Astrocyte of the spinal cord (primary cell): ENCODE data around the gene IL20RA.
"Not testable (repeated sequence)": the region's sequence is repeated elsewhere in the genome, so short reads cannot be mapped to it uniquely, and the experiment has no call there.

Experiments
- DNase-seq: peaks from one replicate; pipeline ENCODE4 v3.0.0; 2011; ENCODE audit warnings: low read depth, low spot score
- H3K4me3 ChIP-seq: 2 replicates; pipeline ENCODE4 v1.5.1; 2011; ENCODE audit warnings: low read depth, mild to moderate bottlenecking, low read length, moderate library complexity
- in situ Hi-C: cut with HindIII; loops from 2 replicates; pipeline ENCODE4 v1.10.0; 2017; ENCODE audit warnings: low sequenced_read_pairs
- TF ChIP-seq, protein P1 (sequence below): IDR thresholded peaks from 2 replicates; pipeline ENCODE4 v1.5.1; 2012; ENCODE audit warnings: low read depth, mild to moderate bottlenecking, low read length, inconsistent platforms

The IL20RA gene

DNA sequence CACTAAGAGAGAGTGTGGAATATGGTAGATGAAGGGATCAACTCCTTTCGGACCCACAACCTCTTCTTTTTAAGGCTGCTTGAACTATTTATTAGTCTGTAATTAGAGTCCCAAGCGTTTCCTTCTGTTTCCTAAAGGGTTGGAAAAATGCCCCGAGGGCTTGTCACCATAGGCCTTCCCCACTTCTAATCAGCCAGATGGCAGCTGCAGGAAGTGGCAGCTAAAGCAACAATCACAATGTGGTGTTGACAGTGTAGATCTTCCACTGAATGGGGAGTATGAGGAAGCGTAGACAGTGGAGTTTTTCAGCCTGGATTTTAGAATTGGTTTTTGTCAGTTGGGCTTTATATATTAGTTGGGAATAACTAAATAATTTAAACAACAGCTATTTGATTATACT, 82.1 kb downstream of the IL20RA start:
- TF ChIP-seq, protein P1, sequence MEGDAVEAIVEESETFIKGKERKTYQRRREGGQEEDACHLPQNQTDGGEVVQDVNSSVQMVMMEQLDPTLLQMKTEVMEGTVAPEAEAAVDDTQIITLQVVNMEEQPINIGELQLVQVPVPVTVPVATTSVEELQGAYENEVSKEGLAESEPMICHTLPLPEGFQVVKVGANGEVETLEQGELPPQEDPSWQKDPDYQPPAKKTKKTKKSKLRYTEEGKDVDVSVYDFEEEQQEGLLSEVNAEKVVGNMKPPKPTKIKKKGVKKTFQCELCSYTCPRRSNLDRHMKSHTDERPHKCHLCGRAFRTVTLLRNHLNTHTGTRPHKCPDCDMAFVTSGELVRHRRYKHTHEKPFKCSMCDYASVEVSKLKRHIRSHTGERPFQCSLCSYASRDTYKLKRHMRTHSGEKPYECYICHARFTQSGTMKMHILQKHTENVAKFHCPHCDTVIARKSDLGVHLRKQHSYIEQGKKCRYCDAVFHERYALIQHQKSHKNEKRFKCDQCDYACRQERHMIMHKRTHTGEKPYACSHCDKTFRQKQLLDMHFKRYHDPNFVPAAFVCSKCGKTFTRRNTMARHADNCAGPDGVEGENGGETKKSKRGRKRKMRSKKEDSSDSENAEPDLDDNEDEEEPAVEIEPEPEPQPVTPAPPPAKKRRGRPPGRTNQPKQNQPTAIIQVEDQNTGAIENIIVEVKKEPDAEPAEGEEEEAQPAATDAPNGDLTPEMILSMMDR, result no peak
- in situ Hi-C loops, result no loop called here
- DNase-seq, result no peak
- no peak overlapping the region for H3K4me3 ChIP-seq

DNA sequence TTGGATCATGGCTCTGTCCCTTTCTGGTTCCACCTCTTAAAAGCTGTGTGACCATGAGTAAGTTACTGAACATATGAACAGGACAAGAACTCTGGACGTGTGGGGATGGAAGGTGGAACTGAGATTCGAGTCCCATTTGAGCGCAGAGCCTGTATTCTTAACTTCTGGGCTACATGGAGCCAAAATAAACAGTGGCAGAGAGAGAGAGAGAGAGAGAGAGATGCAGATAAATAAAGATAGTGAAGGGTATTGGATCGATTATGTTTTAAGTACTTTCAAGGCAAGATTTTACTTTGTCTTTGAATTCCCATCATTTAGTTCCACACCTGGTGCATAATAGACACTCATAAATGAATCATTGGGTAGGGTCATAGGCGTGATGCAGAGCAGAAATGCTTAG, 82.9 kb downstream of the IL20RA start:
- no peak for DNase-seq
- in situ Hi-C loops, result no loop called here
- H3K4me3 ChIP-seq, result no peak overlapping the region
- TF ChIP-seq, protein P1, result no peak

DNA sequence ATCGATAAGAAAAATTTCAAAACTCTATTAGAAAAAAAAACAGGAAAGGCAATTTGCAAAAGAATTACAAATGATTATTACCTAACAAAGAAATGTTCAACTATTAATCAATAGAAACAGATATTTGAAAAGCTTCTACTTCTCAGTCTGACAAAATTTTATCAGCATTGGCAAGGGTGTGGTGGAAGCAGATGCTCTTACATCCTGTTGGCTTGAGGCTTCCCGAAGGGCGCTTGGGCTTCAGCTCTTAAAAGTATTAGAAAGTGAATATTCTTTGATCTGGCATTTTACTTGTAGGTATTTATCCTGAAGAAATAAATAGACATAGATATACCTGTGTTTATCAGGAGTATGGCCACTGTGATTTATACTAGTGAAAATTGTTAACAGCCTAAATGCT, 84.0 kb downstream of the IL20RA start:
- no peak overlapping the region for H3K4me3 ChIP-seq
- in situ Hi-C loops, result no loop called here
- no peak for DNase-seq
- TF ChIP-seq, protein P1, result no peak

DNA sequence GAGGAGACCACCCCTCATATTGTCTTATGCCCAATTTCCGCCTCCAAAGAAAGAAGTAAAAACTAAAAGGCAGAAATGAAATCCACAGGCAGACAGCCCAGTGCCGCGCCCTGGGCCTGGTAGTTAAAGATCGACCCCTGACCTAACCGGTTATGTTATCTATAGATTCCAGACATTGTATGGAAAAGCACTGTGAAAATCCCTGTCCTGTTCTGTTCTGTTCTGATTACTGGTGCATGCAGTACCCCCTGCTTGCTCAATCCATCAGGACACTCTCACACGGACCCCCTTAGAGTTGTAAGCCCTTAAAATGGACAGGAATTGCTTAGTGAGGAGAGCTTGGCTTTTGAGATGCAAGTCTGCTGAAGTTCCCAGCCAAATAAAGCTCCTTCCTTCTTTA, 84.8 kb downstream of the IL20RA start:
- in situ Hi-C loops, DNase-seq, H3K4me3 ChIP-seq: not testable (repeated sequence)

DNA sequence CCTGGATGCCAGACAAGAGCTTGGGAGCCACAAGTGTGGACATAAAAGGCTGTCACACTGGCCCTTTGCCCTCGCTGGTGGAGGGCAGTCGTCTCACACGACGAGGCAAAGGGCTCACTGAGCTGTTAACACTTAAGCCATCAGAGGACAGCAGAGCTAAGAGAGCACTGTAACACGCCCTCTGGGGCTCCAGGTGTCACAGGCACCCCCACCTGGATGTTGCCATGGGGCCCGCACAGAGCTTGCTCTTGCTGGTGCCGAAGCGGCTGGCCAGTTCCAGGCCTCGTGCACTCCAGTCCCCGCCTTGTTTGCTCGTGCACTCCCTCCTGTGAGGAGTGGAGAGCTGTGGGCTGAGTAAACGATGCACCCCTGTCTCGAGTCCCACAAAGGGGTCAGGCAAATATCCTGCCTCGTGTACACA, 85.3 kb downstream of the IL20RA start:
- H3K4me3 ChIP-seq, result no peak overlapping the region
- DNase-seq, result no peak
- in situ Hi-C loops, result no loop called here
- TF ChIP-seq, protein P1, result no peak

DNA sequence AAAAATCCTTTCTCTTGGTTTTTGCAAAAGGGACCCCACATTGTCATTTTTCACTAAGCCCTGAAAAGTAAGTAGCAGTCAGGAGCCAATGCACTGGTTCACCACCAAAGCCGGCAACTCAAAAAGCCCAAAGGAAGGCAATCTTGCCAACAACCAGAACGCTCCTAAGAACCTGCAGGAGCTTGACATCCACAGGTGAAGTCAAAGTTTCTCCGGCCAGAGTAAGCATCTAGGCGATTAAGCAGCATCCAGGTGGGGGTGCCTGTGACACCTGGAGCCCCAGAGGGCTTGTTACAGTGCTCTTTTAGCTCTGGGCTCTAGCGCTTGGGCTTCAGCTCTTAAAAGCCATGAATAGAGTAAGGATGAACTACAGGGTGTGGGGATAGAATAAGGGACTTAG, 86.6 kb downstream of the IL20RA start:
- in situ Hi-C loops, result no loop called here
- no peak for DNase-seq
- TF ChIP-seq, protein P1, result no peak
- H3K4me3 ChIP-seq, result no peak overlapping the region

DNA sequence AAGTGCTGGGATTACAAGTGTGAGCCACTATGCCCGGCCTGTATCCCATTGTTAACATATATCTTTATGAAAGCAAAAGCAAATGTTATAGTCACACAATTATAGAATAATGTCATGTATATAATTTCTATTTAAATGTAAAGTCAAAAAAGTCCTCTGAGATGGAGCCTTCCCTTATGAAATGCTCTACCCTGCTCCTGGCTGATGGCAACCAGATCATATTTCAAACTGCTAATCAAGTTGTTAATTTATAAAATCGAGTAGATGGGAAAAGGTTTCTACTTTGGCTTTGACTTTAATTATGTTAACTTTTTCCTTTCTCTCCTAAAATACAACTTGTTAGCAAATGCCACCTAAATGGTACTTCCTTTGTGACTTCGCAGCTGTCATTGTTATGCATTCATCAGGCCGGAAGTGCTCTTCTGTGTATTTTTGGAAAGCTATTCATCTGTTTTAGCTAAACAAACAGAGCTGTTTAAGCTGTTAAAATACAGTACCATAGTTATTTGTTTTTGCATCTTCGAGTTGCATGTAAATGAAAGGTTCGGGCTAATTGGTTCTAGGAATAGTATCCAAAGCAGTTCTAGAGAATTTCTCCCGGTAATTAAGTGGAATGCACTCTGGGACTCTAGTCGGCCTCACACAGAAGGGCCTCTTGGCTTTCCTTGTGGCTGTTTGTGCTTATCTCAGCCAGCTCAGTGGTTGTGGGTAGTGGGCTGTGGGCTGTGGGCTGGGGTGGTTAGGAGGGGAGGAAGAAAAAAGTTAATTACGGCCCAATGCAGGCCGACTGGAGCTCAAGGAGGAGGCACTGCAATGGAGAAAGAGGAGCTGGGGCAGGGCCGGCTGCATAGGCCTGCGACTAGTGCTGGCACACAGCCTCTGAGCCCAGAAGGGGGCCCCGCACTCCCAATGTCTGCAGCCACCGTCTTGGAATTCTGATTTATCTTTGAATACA, 87.9 kb downstream of the IL20RA start:
- H3K4me3 ChIP-seq, result no peak overlapping the region
- in situ Hi-C loops, result no loop called here
- no peak for DNase-seq
- TF ChIP-seq, protein P1, result no peak
